Right kidney (tissue), 1 donor: Measurements from ENCODE around the gene CFAP70.
A peak's percentile ranks its signal among the peaks of the same experiment; 100 is the strongest.

Source experiments
- DNase-seq: peaks from one replicate; pipeline ENCODE4 v3.0.0-alpha.2; 2016

CFAP70 gene

GRCh38 chr10:73252445-73253224 lies 106.0 kb downstream of the CFAP70 start, which contains the start of gene MRPS16:
MRPS16 (minus strand) TSS chr10:73252644; CDS start chr10:73252482, 162 bp downstream.
- DNase-seq = peak; percentile 88

GRCh38 chr10:73251683-73252444 lies 106.8 kb downstream of the CFAP70 start:
- DNase-seq = no peak

- DNase-seq = no peak
Measured at GRCh38 chr10:73248259-73248724, 110.4 kb downstream of the CFAP70 start.

GRCh38 chr10:73247509-73248258 lies 111.0 kb downstream of the CFAP70 start:
- DNase-seq = no peak

GRCh38 chr10:73246646-73247508 lies 111.8 kb downstream of the CFAP70 start, which contains the start of gene DNAJC9:
DNAJC9 (minus strand) TSS chr10:73247255; CDS start chr10:73247189, 66 bp downstream.
- peak; percentile 94 for DNase-seq

GRCh38 chr10:73246322-73246645 lies 112.4 kb downstream of the CFAP70 start:
- DNase-seq = no peak

GRCh38 chr10:73244866-73245477 lies 113.7 kb downstream of the CFAP70 start:
- DNase-seq = no peak

- DNase-seq = no peak
Measured at GRCh38 chr10:73239908-73240307, 118.8 kb downstream of the CFAP70 start.

GRCh38 chr10:73238990-73239566 lies 119.6 kb downstream of the CFAP70 start:
- DNase-seq = no peak

- DNase-seq = no peak
Measured at GRCh38 chr10:73234695-73235094, 124.0 kb downstream of the CFAP70 start.

- DNase-seq = no peak
Measured at GRCh38 chr10:73233883-73234282, 124.8 kb downstream of the CFAP70 start.

GRCh38 chr10:73232887-73233286 lies 125.8 kb downstream of the CFAP70 start:
- DNase-seq = no peak

GRCh38 chr10:73229567-73229966 lies 129.1 kb downstream of the CFAP70 start:
- no peak for DNase-seq

- no peak for DNase-seq
Measured at GRCh38 chr10:73228247-73228646, 130.4 kb downstream of the CFAP70 start.

- no peak for DNase-seq
Measured at GRCh38 chr10:73226663-73227062, 132.0 kb downstream of the CFAP70 start.

GRCh38 chr10:73225518-73225917 lies 133.1 kb downstream of the CFAP70 start:
- no peak for DNase-seq

GRCh38 chr10:73220989-73221388 lies 137.7 kb downstream of the CFAP70 start:
- DNase-seq = no peak

- no peak for DNase-seq
Measured at GRCh38 chr10:73219384-73219783, 139.3 kb downstream of the CFAP70 start.

GRCh38 chr10:73218431-73219191 lies 140.1 kb downstream of the CFAP70 start:
- DNase-seq = no peak

GRCh38 chr10:73217628-73218027 lies 141.0 kb downstream of the CFAP70 start:
- DNase-seq = no peak
